Smooth muscle cell (in vitro differentiated cells): ENCODE measurements around the gene SERTM1. TPM values are rescaled to one million over a fixed set of nuclear protein-coding genes. Genes with fewer than 3 reads are reported as not detected.

Source experiments
- DNase-seq: peaks from one replicate; lab custom pipeline; 2025; ENCODE audit not compliant: unreplicated experiment; lab: John Stamatoyannopoulos, UW
- H2AFZ ChIP-seq: fragments of 200-600 bp; sonication (generic); 2 replicates; pipeline ENCODE4 v1.6.0; 2016; ENCODE audit warnings: antibody characterized with exemption, low read depth, mild to moderate bottlenecking
- H3F3A ChIP-seq: fragments of 200-600 bp; sonication (generic); 2 replicates; pipeline ENCODE4 v1.6.0; 2017; ENCODE audit warnings: antibody characterized with exemption, low read depth
- H3K27ac ChIP-seq: fragments of 200-600 bp; sonication (generic); 2 replicates; pipeline ENCODE4 v1.5.1; 2016; ENCODE audit warnings: low read depth, mild to moderate bottlenecking
- H3K27me3 ChIP-seq: fragments of 200-600 bp; sonication (generic); 2 replicates; pipeline ENCODE4 v1.6.1; 2016; ENCODE audit warnings: low read depth, mild to moderate bottlenecking
- H3K36me3 ChIP-seq: fragments of 200-600 bp; sonication (generic); 2 replicates; pipeline ENCODE4 v1.5.1; 2016; ENCODE audit warnings: low read depth
- H3K4me1 ChIP-seq: fragments of 200-600 bp; sonication (generic); 2 replicates; pipeline ENCODE4 v1.5.1; 2016; ENCODE audit warnings: low read depth
- H3K4me2 ChIP-seq: fragments of 200-600 bp; sonication (generic); 2 replicates; pipeline ENCODE4 v1.6.0; 2016; ENCODE audit warnings: mild to moderate bottlenecking
- H3K4me3 ChIP-seq: fragments of 200-600 bp; sonication (generic); 2 replicates; pipeline ENCODE4 v1.5.1; 2016; ENCODE audit warnings: mild to moderate bottlenecking
- H3K79me2 ChIP-seq: fragments of 200-600 bp; sonication (generic); 2 replicates; pipeline ENCODE4 v1.6.0; 2016; ENCODE audit warnings: low read depth, mild to moderate bottlenecking
- H3K9ac ChIP-seq: fragments of 200-600 bp; sonication (generic); 2 replicates; pipeline ENCODE4 v1.6.0; 2016; ENCODE audit warnings: low read depth
- H3K9me3 ChIP-seq: fragments of 200-600 bp; sonication (generic); replicated peaks from 2 replicates; pipeline ENCODE4 v1.5.1; 2016; ENCODE audit warnings: low read depth
- H4K20me1 ChIP-seq: fragments of 200-600 bp; sonication (generic); 2 replicates; pipeline ENCODE4 v1.6.0; 2016; ENCODE audit warnings: low read depth
- WGBS: methylation state at CpG from one replicate; pipeline ENCODE4 v1.1.7; 2016; ENCODE audit warnings: low lambda C conversion rate; 5-methylcytosine and 5-hydroxymethylcytosine counted together
- polyA plus RNA-seq: library from polyadenylated mRNA; unstranded; fragments of >200 nt; fragmentation: Nextera tagmentation; extraction: Ambion mirVana; gene quantifications from 2 replicates; pipeline ENCODE4 v1.2.1, GENCODE V29; 2016
- total RNA-seq: library from RNA; depleted of rRNA; stranded (reverse); fragments of >200 nt; gene quantifications from 2 replicates; pipeline ENCODE4 v1.2.3, GENCODE V29; 2014
- TF ChIP-seq, protein P1 (sequence below): fragments of 200-600 bp; sonication (generic); IDR thresholded peaks from 2 replicates; pipeline ENCODE4 v1.5.1; 2017; ENCODE audit warnings: borderline replicate concordance, mild to moderate bottlenecking, antibody characterized with exemption; ENCODE audit not compliant: insufficient read depth, poor library complexity, severe bottlenecking

The SERTM1 gene
- total and polyA plus RNA-seq, 2 experiments from 2014 or later = not detected

DNA sequence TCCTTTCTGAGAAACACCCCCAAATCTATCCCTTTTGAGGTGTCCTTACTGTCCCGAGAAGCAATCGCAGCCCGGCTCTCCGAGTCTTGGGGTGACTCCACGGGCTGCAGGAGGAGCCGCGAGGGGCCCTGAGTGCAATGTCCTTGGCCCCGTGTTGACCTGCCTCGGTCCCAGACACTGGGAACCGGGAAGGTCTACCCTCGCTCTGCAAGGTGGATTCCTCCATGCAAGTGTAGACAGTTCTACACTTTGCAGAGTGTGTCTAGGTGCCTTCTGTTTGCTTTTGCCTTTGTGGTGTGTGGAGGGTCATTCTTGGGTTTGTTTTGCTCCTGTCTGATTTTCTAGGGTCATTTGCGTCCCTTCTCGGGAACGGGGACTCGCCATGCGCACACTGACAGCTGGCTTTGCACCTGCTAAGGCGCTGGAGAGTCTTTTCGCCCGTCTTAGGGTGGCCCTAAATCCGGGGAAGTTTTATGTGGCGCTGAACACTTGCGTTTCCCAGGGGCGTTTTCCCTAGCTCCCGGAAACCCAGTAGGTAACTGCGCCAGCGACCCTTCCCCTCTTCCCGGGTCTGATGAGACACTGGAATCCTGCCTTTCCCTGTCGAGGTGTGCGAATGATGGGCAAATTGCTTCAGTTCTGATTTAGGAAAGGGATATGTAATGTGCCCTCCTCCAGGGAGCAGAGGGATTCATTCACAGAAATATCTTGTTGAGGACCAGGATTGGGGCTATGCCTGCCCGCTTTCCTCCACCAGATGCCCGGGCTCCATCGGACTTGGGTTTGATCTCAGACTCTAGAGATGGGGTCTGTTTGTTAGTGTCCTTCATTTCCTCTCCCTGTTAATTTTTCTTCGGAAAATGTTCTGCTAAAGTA lies 755 bp downstream of the SERTM1 start:
- H3K9me3 ChIP-seq = no peaks in the 10 kb centered on the region
- no peaks in the 10 kb centered on the region for H3K36me3 ChIP-seq
- H2AFZ ChIP-seq = peak overlapping the region; percentile 67
- H3K27ac ChIP-seq = no peak overlapping the region
- TF ChIP-seq, protein P1, sequence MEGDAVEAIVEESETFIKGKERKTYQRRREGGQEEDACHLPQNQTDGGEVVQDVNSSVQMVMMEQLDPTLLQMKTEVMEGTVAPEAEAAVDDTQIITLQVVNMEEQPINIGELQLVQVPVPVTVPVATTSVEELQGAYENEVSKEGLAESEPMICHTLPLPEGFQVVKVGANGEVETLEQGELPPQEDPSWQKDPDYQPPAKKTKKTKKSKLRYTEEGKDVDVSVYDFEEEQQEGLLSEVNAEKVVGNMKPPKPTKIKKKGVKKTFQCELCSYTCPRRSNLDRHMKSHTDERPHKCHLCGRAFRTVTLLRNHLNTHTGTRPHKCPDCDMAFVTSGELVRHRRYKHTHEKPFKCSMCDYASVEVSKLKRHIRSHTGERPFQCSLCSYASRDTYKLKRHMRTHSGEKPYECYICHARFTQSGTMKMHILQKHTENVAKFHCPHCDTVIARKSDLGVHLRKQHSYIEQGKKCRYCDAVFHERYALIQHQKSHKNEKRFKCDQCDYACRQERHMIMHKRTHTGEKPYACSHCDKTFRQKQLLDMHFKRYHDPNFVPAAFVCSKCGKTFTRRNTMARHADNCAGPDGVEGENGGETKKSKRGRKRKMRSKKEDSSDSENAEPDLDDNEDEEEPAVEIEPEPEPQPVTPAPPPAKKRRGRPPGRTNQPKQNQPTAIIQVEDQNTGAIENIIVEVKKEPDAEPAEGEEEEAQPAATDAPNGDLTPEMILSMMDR = no peak
- H3K27me3 ChIP-seq = peaks cover 83% of the 10 kb centered on the region
- no peaks in the 10 kb centered on the region for H4K20me1 ChIP-seq
- H3K4me1 ChIP-seq = no peaks in the 10 kb centered on the region
- H3K79me2 ChIP-seq = no peaks in the 10 kb centered on the region
- peak overlapping the region; percentile 49 for H3K4me3 ChIP-seq
- WGBS = 16% methylated on average over 33 of the region's 33 CpGs
- H3K9ac ChIP-seq = no peak overlapping the region
- DNase-seq = no peak
- H3F3A ChIP-seq = no peaks in the 10 kb centered on the region
- H3K4me2 ChIP-seq = peak overlapping the region; percentile 89

DNA sequence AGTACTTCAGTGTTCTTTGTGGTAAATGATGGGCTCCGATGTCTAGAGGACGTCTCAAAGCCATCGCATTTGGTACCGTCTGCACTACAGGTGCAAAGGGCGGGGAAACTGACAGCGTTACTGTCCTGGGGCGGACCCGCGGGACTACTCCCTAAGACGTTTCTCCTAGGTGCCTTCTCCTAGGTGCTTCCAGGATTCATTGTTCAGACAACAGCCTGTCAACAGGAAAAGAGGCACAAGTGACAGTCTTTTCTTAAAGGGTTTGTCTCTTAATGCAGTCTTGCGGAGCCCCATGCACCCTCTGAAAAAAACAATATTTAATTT lies 1.4 kb downstream of the SERTM1 start:
- TF ChIP-seq, protein P1 = no peak
- WGBS = 45% methylated on average over 11 of the region's 11 CpGs

DNA sequence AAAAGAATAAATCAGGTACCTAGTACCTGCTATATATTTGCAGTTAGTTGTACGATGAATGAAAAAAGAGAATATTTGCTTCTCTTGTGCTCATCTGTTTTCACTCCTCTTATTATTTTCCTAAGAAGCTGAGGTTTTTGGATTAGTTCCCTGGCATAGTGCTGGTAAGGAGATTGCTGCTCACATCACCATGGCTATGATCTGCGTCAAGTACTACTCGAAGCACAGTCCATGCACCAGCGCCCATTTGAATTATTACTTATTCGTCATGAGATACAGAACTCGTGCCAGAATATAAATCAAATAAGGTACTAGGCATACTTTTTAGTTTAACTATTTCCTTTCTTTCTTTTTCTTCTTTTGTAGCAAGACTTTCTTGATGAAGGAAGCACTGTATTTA lies 7.1 kb downstream of the SERTM1 start:
- Histone ChIP-seq H3K4me2 (no peak overlapping the region), H3K4me1 (no peaks in the 10 kb centered on the region), H3K9ac (no peak overlapping the region), H3K4me3 (no peak overlapping the region), H3K36me3 (no peaks in the 10 kb centered on the region), H3K27me3 (peaks cover 43% of the 10 kb centered on the region), H3K27ac (no peak overlapping the region), H3K79me2 (no peaks in the 10 kb centered on the region), H3K9me3 (no peaks in the 10 kb centered on the region), H3F3A (peaks cover 4% of the 10 kb centered on the region), H2AFZ (no peak overlapping the region), H4K20me1 (no peaks in the 10 kb centered on the region)
- DNase-seq = no peak
- TF ChIP-seq, protein P1 = no peak
- WGBS = 97% methylated on average over 6 of the region's 6 CpGs

More for the DNA sequence above, 1.4 kb downstream of the SERTM1 start:
- no peak for DNase-seq
- no peak overlapping the region for H3K27ac ChIP-seq
- H3K36me3 ChIP-seq = no peaks in the 10 kb centered on the region
- no peaks in the 10 kb centered on the region for H3K79me2 ChIP-seq
- H3K9ac ChIP-seq = no peak overlapping the region
- no peak overlapping the region for H3K4me2 ChIP-seq
- H2AFZ ChIP-seq = no peak overlapping the region
- no peaks in the 10 kb centered on the region for H3K4me1 ChIP-seq
- H4K20me1 ChIP-seq = no peaks in the 10 kb centered on the region
- no peaks in the 10 kb centered on the region for H3F3A ChIP-seq
- peaks cover 83% of the 10 kb centered on the region for H3K27me3 ChIP-seq
- no peak overlapping the region for H3K4me3 ChIP-seq
- H3K9me3 ChIP-seq = no peaks in the 10 kb centered on the region
